Mononuclear cell (primary cell): ENCODE measurements around the gene DPYSL4. TPM values are rescaled to one million over a fixed set of nuclear protein-coding genes. Genes with fewer than 3 reads are reported as not detected.

ENCODE experiments used
- H3K27me3 ChIP-seq: 2 replicates; pipeline ENCODE4 v1.6.0; 2011; ENCODE audit warnings: low read length, control low read depth; ENCODE audit not compliant: insufficient read depth
- H3K4me1 ChIP-seq: 2 replicates; pipeline ENCODE4 v1.5.1; 2011; ENCODE audit warnings: mild to moderate bottlenecking, low read length, control low read depth; ENCODE audit not compliant: insufficient read depth
- H3K4me3 ChIP-seq: 2 replicates; pipeline ENCODE4 v1.5.1; 2011; ENCODE audit warnings: mild to moderate bottlenecking, low read length, moderate library complexity
- H3K9me3 ChIP-seq: 2 replicates; pipeline ENCODE4 v1.5.1; 2011; ENCODE audit warnings: low read depth, mild to moderate bottlenecking, control low read depth, low read length
- total RNA-seq: library from RNA; depleted of rRNA; stranded (reverse); fragments of >200 nt; gene quantifications from one replicate; pipeline ENCODE4 v1.2.3, GENCODE V29; 2012

Gene DPYSL4
- total RNA-seq, 1 donor, result 0.21 TPM

DNA sequence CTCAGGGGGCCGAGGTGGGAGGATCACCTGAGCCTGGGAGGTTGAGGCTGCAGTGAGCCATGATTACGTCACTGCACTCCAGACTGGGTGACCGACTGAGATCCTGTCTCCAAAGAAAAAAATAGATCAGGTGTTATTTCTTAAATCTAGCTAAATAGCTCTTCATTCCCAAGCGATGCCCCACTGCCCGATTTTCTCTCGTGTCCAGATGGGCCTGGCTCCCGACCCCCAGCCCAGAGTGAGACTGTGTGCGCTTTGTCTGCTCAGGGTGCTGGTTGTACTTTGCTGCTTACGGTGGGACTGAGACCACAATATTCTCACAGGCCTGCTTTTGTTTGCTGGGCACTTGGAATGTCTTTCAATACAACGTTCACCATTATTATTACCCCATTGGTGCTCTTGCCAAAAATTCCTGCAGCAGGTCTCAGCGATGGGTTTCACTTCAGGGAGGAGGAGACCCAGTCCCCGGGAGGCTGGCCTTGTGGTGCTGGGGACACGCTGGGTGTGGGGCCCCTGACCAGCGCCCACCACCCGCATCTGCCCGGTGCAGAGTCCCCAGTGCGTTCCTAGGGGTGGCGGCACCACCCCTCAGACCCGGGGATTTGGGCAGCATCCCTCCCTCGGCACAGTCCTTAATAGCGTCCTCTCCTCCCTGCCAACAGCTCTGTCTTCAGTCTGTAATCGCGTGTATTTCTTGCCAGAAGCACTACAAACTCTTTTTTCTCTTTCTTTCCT, 20.4 kb upstream of the DPYSL4 start:
- Histone ChIP-seq H3K27me3 (no peaks in the 10 kb centered on the region), H3K4me3 (no peak overlapping the region), H3K9me3 (no peaks in the 10 kb centered on the region), H3K4me1 (peaks cover 14% of the 10 kb centered on the region)

- Histone ChIP-seq H3K4me3 (no peak overlapping the region), H3K9me3 (no peaks in the 10 kb centered on the region), H3K4me1 (peaks cover 8% of the 10 kb centered on the region), H3K27me3 (no peaks in the 10 kb centered on the region)
Measured at GRCh38 chr10:132167041-132167674, 19.6 kb upstream of the DPYSL4 start.

- Histone ChIP-seq H3K27me3 (no peaks in the 10 kb centered on the region), H3K4me1 (peaks cover under 1% of the 10 kb centered on the region), H3K9me3 (no peaks in the 10 kb centered on the region), H3K4me3 (no peak overlapping the region)
Measured at GRCh38 chr10:132167976-132168375, 18.8 kb upstream of the DPYSL4 start.

- no peaks in the 10 kb centered on the region for H3K27me3 ChIP-seq
- H3K4me1 ChIP-seq, result no peaks in the 10 kb centered on the region
- no peaks in the 10 kb centered on the region for H3K9me3 ChIP-seq
- H3K4me3 ChIP-seq, result no peak overlapping the region
Measured at GRCh38 chr10:132168571-132169030, 18.1 kb upstream of the DPYSL4 start.

DNA sequence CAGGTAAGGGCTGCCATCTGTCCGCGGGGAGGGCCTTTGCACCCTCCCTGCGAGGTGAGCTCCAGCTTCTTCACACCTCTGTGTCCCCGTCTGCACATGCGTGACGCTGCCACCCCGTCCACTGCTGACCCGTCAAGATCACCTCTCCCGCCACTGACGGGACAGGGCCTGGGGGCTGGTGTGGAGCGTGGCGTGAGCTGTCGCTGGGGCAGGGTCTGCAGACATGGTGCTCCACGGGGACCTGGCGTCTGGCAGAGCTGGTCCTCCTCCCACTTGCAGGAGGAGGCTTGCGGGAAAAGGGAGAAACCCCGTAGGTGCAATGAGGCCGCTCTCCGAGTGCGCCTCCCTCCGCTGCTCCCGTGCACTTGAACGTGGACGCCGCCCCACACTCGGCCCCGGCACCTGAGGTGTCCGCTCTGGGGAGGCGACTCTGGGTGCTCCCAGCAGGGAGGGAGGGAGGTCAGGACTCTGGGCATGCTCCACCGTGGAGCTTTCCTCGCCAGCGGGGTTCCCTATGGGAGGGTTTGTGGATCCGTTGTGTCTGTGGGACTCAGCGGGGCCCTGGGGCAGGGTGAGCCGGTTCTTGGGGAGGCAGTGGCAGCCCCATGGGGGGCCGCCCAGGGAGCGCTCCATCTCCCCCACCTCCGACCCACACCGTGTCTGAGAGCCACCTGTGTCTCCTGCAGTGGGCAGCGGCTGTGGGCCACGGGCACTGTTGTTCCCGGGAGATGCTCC, 17.6 kb upstream of the DPYSL4 start:
- Histone ChIP-seq H3K9me3 (no peaks in the 10 kb centered on the region), H3K4me3 (no peak overlapping the region), H3K27me3 (no peaks in the 10 kb centered on the region), H3K4me1 (no peaks in the 10 kb centered on the region)

- Histone ChIP-seq H3K9me3 (no peaks in the 10 kb centered on the region), H3K27me3 (no peaks in the 10 kb centered on the region), H3K4me1 (no peaks in the 10 kb centered on the region), H3K4me3 (no peak overlapping the region)
Measured at GRCh38 chr10:132169766-132170560, 16.8 kb upstream of the DPYSL4 start.

GRCh38 chr10:132170561-132171361, 16.0 kb upstream of the DPYSL4 start:
- H3K27me3 ChIP-seq, result no peaks in the 10 kb centered on the region
- H3K4me1 ChIP-seq, result no peaks in the 10 kb centered on the region
- H3K9me3 ChIP-seq, result no peaks in the 10 kb centered on the region
- no peak overlapping the region for H3K4me3 ChIP-seq

DNA sequence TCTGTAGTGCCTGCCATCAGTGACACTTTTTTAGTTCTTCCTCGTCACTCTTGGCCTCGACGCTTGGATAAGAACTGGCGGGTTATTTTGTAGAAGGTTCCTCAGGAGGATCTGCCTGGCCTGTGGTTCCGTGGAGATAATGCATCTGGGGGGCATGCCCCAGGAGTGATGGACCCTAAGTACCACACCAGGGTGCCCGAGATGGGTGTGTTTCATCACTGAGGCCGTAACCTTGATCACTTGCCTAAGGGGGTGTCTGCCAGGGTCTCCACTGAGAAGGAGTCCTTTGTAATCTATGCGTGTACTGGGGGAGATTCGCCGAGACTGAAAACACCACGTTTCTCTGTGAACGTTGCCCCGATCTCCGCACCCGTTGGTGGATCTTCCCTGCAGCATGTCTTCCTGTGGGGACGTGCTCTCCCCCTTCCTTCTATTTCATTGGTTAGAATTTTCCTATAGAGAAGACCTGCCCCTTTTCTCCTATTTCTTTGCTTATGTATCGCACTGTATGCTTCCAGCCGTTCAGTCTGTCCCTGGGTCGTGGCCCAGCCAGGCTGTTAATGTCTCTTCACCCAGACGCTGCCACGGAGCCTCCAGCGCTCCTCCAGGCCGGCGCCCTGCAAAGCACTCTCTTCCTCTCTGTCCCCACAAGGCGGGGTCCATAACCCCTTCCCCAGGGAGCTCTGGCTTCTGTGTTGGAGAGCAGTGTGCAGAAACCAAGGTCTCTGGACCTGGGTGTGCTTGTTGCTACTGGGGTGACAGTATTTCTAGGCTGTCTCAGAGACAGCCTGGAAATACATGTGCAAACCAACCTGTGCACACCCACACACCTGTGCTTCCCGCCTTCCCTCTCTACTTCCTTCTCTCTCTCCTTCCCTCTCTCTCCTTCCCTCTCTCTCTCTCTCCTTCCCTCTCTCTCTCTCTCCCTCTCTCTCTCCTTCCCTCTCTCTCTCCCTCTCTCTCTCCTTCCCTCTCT, 14.4 kb upstream of the DPYSL4 start:
- Histone ChIP-seq H3K9me3 (no peaks in the 10 kb centered on the region), H3K4me3 (no peak overlapping the region), H3K27me3 (peaks cover 10% of the 10 kb centered on the region), H3K4me1 (no peaks in the 10 kb centered on the region)

- Histone ChIP-seq H3K9me3 (no peaks in the 10 kb centered on the region), H3K4me1 (no peaks in the 10 kb centered on the region), H3K27me3 (peaks cover 10% of the 10 kb centered on the region), H3K4me3 (no peak overlapping the region)
Measured at GRCh38 chr10:132173185-132173584, 13.6 kb upstream of the DPYSL4 start.

GRCh38 chr10:132174237-132174636, 12.5 kb upstream of the DPYSL4 start:
- H3K27me3 ChIP-seq, result peaks cover 10% of the 10 kb centered on the region
- H3K4me1 ChIP-seq, result no peaks in the 10 kb centered on the region
- H3K9me3 ChIP-seq, result no peaks in the 10 kb centered on the region
- H3K4me3 ChIP-seq, result no peak overlapping the region

- H3K4me3 ChIP-seq, result no peak overlapping the region
- no peaks in the 10 kb centered on the region for H3K9me3 ChIP-seq
- peaks cover 10% of the 10 kb centered on the region for H3K27me3 ChIP-seq
- H3K4me1 ChIP-seq, result no peaks in the 10 kb centered on the region
Measured at GRCh38 chr10:132175408-132175807, 11.3 kb upstream of the DPYSL4 start.

DNA sequence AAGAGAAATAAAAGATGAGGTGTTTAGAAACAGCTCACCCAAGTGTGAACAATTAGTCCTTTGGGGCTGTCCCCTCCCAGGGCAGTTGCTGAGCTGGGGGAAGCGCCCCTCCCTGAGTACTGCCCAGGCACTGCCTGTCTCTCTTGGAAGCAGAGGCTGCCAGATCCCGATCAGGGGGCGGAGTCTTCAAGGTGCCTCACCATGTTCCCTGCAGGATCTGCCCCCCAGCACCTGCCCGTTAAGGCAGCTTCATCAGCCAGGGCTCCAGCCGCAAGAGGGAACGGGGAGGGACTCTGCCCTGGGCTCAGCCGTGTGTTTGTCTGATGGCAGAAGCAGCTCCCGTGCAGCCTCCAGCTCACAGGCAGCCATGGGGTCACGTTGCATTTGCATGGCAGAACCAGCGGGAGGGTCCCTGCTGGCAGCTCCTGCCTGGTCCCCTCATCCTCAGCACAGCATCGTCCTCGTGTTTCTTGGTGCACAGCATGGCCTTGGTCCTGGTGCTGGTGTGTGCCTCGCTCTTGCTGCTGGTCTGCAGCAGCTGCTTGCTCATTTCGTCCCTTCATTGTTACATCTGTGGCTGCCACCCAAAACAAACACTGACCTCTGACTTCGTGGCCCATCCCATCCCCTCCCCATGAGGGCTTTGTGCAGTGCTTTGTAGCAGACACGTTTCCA, 10.7 kb upstream of the DPYSL4 start:
- peaks cover 10% of the 10 kb centered on the region for H3K27me3 ChIP-seq
- no peak overlapping the region for H3K4me3 ChIP-seq
- H3K9me3 ChIP-seq, result no peaks in the 10 kb centered on the region
- no peaks in the 10 kb centered on the region for H3K4me1 ChIP-seq
